ENCODE measurements around the gene KRT39.

The KRT39 gene

DNA sequence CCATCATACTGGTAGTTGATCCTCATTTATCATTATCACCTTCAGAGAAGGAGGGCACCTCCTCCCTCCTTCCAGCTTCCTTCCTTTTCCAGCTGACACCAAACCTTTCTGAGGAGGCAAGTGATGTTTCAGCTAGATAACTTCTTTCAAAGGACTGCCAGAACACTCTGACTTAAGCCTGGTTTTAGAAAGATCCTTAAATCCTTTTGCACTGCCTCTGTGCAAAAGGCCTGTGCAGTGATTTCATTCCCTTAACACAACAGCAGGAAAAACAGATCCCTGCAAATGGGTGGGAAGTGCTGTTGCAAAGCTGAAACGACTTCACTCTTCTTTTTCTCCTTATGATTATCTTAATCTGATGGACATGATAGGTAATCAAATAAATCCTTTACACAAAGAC, 22.2 kb downstream of the KRT39 start:
- no peak overlapping the region for H3K9ac ChIP-seq (ENCODE audit: low read length)
- H3K36me3 ChIP-seq (ENCODE audit: control insufficient read depth, insufficient read depth, low read length): no peaks in the 10 kb centered on the region
- H3K4me1 ChIP-seq (ENCODE audit: control insufficient read depth, insufficient read depth, low read length): no peaks in the 10 kb centered on the region
- no peaks in the 10 kb centered on the region for H3K27me3 ChIP-seq (ENCODE audit: control insufficient read depth, insufficient read depth, low read length)
- H3K4me3 ChIP-seq (ENCODE audit: low read depth, low read length): no peak overlapping the region
- H3K9me3 ChIP-seq (ENCODE audit: control insufficient read depth, insufficient read depth, low read depth, low read length): no peaks in the 10 kb centered on the region
- H3K27ac ChIP-seq (ENCODE audit: low read depth, low read length): no peak overlapping the region

GRCh38 chr17:40942553-40942952, 24.2 kb downstream of the KRT39 start:
- Histone ChIP-seq H3K9me3 (ENCODE audit: control insufficient read depth, insufficient read depth, low read depth, low read length) (no peaks in the 10 kb centered on the region), H3K27me3 (ENCODE audit: control insufficient read depth, insufficient read depth, low read length) (no peaks in the 10 kb centered on the region), H3K36me3 (ENCODE audit: control insufficient read depth, insufficient read depth, low read length) (no peaks in the 10 kb centered on the region), H3K4me1 (ENCODE audit: control insufficient read depth, insufficient read depth, low read length) (peaks cover 1% of the 10 kb centered on the region), H3K9ac (ENCODE audit: low read length) (no peak overlapping the region), H3K27ac (ENCODE audit: low read depth, low read length) (no peak overlapping the region), H3K4me3 (ENCODE audit: low read depth, low read length) (no peak overlapping the region)

GRCh38 chr17:40940266-40940665, 26.5 kb downstream of the KRT39 start:
- no peaks in the 10 kb centered on the region for H3K27me3 ChIP-seq (ENCODE audit: control insufficient read depth, insufficient read depth, low read length)
- H3K4me1 ChIP-seq (ENCODE audit: control insufficient read depth, insufficient read depth, low read length): peaks cover 11% of the 10 kb centered on the region
- H3K9ac ChIP-seq (ENCODE audit: low read length): no peak overlapping the region
- H3K4me3 ChIP-seq (ENCODE audit: low read depth, low read length): no peak overlapping the region
- H3K36me3 ChIP-seq (ENCODE audit: control insufficient read depth, insufficient read depth, low read length): no peaks in the 10 kb centered on the region
- H3K27ac ChIP-seq (ENCODE audit: low read depth, low read length): no peak overlapping the region
- no peaks in the 10 kb centered on the region for H3K9me3 ChIP-seq (ENCODE audit: control insufficient read depth, insufficient read depth, low read depth, low read length)

DNA sequence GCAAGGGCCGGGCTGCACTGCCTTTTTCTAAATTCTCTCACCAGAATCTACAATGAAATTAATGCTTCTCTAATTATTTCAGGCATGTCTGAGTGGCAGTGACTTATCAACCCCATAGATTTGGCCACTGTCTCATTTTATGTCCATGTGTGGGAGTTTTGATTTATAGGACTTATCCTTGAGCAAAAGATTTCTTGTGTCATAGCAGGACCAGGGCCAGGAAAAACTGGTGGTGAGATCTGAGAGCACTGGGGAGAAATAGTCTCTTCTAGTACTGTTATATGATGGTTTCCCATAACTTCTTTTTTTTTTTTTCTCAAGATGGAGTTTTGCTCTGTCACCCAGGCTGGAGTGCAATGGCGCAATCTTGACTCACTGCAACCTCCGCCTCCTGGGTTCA, 27.8 kb downstream of the KRT39 start:
- no peak overlapping the region for H3K27ac ChIP-seq (ENCODE audit: low read depth, low read length)
- no peaks in the 10 kb centered on the region for H3K27me3 ChIP-seq (ENCODE audit: control insufficient read depth, insufficient read depth, low read length)
- H3K4me1 ChIP-seq (ENCODE audit: control insufficient read depth, insufficient read depth, low read length): peaks cover 11% of the 10 kb centered on the region
- H3K9ac ChIP-seq (ENCODE audit: low read length): no peak overlapping the region
- H3K4me3 ChIP-seq (ENCODE audit: low read depth, low read length): no peak overlapping the region
- H3K36me3 ChIP-seq (ENCODE audit: control insufficient read depth, insufficient read depth, low read length): no peaks in the 10 kb centered on the region
- no peaks in the 10 kb centered on the region for H3K9me3 ChIP-seq (ENCODE audit: control insufficient read depth, insufficient read depth, low read depth, low read length)

DNA sequence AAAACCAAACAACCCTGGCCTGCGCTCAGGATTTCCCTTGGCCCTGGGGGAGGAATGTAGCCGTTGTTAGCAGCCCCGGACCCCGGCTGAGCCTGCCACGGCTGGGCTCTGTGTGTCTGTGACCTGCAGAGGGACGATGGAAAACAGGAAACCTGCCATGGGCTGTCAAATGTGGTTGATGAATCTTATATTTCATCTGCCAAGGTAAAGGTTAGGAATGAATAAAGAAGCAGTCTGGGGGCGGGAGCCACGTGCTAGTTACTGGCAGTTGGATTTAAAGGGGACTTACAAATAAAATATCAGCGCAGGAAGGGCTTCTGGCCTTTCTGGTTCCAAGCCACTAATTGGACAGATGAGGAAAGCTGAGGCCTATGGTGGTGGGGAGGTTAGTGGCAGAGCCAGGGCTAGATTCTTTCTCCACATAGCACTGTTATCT, 29.3 kb downstream of the KRT39 start, which contains the start of gene KRT23:
KRT23 (minus strand) TSS at position 263 of the 436 bp plus-strand sequence. CDS start 1,043 bp downstream, outside the sequence.
- H3K27me3 ChIP-seq (ENCODE audit: control insufficient read depth, insufficient read depth, low read length): no peaks in the 10 kb centered on the region
- H3K9ac ChIP-seq (ENCODE audit: low read length): no peak within 1 kb of the TSS
- H3K4me3 ChIP-seq (ENCODE audit: low read depth, low read length): no peak within 1 kb of the TSS; the same call in 1 of the 2 replicates
- H3K4me1 ChIP-seq (ENCODE audit: control insufficient read depth, insufficient read depth, low read length): peaks cover 11% of the 10 kb centered on the region
- H3K27ac ChIP-seq (ENCODE audit: low read depth, low read length): no peak within 1 kb of the TSS
- no peaks in the 10 kb centered on the region for H3K36me3 ChIP-seq (ENCODE audit: control insufficient read depth, insufficient read depth, low read length)
- H3K9me3 ChIP-seq (ENCODE audit: control insufficient read depth, insufficient read depth, low read depth, low read length): no peaks in the 10 kb centered on the region

DNA sequence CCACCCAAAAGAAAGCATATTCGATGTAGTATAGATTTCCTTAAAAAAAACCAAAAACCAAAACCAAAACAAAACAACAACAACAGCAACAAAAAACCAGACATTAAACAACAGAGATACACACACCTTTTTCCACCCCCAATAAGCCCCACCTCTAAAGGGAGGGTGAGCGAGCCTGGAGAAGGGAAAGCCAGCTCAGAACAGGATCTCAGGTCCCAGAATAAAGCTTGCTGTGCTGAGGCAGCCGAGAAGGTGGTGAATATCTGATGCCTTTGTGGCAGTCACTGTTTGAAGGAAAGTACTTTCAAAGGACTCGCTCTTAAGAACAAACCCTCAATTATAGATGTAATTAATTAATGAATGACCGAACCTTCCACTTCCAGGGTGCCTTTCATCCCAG, 29.8 kb downstream of the KRT39 start:
- H3K9me3 ChIP-seq (ENCODE audit: control insufficient read depth, insufficient read depth, low read depth, low read length): no peaks in the 10 kb centered on the region
- H3K27me3 ChIP-seq (ENCODE audit: control insufficient read depth, insufficient read depth, low read length): no peaks in the 10 kb centered on the region
- no peak overlapping the region; the same call in 1 of the 2 replicates for H3K4me3 ChIP-seq (ENCODE audit: low read depth, low read length)
- no peaks in the 10 kb centered on the region for H3K36me3 ChIP-seq (ENCODE audit: control insufficient read depth, insufficient read depth, low read length)
- no peak overlapping the region for H3K27ac ChIP-seq (ENCODE audit: low read depth, low read length)
- no peak overlapping the region for H3K9ac ChIP-seq (ENCODE audit: low read length)
- peaks cover 11% of the 10 kb centered on the region for H3K4me1 ChIP-seq (ENCODE audit: control insufficient read depth, insufficient read depth, low read length)

- Histone ChIP-seq H3K36me3 (ENCODE audit: control insufficient read depth, insufficient read depth, low read length) (no peaks in the 10 kb centered on the region), H3K9me3 (ENCODE audit: control insufficient read depth, insufficient read depth, low read depth, low read length) (no peaks in the 10 kb centered on the region), H3K9ac (ENCODE audit: low read length) (no peak overlapping the region), H3K27ac (ENCODE audit: low read depth, low read length) (no peak overlapping the region), H3K4me3 (ENCODE audit: low read depth, low read length) (no peak overlapping the region), H3K27me3 (ENCODE audit: control insufficient read depth, insufficient read depth, low read length) (no peaks in the 10 kb centered on the region), H3K4me1 (ENCODE audit: control insufficient read depth, insufficient read depth, low read length) (peaks cover 11% of the 10 kb centered on the region)
Observed at GRCh38 chr17:40936437-40936971, 30.2 kb downstream of the KRT39 start.

- Histone ChIP-seq H3K4me1 (ENCODE audit: control insufficient read depth, insufficient read depth, low read length) (peaks cover 11% of the 10 kb centered on the region), H3K27ac (ENCODE audit: low read depth, low read length) (no peak overlapping the region), H3K4me3 (ENCODE audit: low read depth, low read length) (no peak overlapping the region), H3K9ac (ENCODE audit: low read length) (no peak overlapping the region), H3K36me3 (ENCODE audit: control insufficient read depth, insufficient read depth, low read length) (no peaks in the 10 kb centered on the region), H3K9me3 (ENCODE audit: control insufficient read depth, insufficient read depth, low read depth, low read length) (no peaks in the 10 kb centered on the region), H3K27me3 (ENCODE audit: control insufficient read depth, insufficient read depth, low read length) (no peaks in the 10 kb centered on the region)
Observed at GRCh38 chr17:40935624-40936023, 31.1 kb downstream of the KRT39 start.

- H3K9ac ChIP-seq (ENCODE audit: low read length): no peak overlapping the region
- no peaks in the 10 kb centered on the region for H3K36me3 ChIP-seq (ENCODE audit: control insufficient read depth, insufficient read depth, low read length)
- no peaks in the 10 kb centered on the region for H3K9me3 ChIP-seq (ENCODE audit: control insufficient read depth, insufficient read depth, low read depth, low read length)
- no peak overlapping the region for H3K27ac ChIP-seq (ENCODE audit: low read depth, low read length)
- peaks cover 11% of the 10 kb centered on the region for H3K4me1 ChIP-seq (ENCODE audit: control insufficient read depth, insufficient read depth, low read length)
- H3K4me3 ChIP-seq (ENCODE audit: low read depth, low read length): no peak overlapping the region
- no peaks in the 10 kb centered on the region for H3K27me3 ChIP-seq (ENCODE audit: control insufficient read depth, insufficient read depth, low read length)
Observed at GRCh38 chr17:40932608-40933007, 34.1 kb downstream of the KRT39 start.

DNA sequence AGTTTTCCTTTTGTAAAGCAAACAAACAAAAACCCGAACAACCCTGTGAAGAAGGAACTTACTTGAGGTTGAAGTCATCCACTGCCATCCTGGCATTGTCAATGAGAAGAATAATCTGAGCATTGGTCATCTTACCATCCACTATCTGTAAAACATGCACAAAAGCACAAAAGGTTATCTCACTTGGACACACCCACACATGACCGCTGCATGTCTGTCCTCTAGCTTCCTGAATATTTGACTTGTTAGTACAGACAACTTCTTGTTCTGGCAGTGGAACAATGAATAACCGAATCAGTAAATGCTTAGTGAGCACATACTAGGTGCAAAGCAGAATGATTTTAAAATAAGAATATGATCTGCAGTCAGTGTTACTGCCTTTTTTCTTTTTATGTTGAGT, 35.4 kb downstream of the KRT39 start:
- Histone ChIP-seq H3K27me3 (ENCODE audit: control insufficient read depth, insufficient read depth, low read length) (no peaks in the 10 kb centered on the region), H3K9ac (ENCODE audit: low read length) (no peak overlapping the region), H3K9me3 (ENCODE audit: control insufficient read depth, insufficient read depth, low read depth, low read length) (no peaks in the 10 kb centered on the region), H3K4me1 (ENCODE audit: control insufficient read depth, insufficient read depth, low read length) (peaks cover 5% of the 10 kb centered on the region), H3K36me3 (ENCODE audit: control insufficient read depth, insufficient read depth, low read length) (no peaks in the 10 kb centered on the region), H3K27ac (ENCODE audit: low read depth, low read length) (no peak overlapping the region), H3K4me3 (ENCODE audit: low read depth, low read length) (no peak overlapping the region)

DNA sequence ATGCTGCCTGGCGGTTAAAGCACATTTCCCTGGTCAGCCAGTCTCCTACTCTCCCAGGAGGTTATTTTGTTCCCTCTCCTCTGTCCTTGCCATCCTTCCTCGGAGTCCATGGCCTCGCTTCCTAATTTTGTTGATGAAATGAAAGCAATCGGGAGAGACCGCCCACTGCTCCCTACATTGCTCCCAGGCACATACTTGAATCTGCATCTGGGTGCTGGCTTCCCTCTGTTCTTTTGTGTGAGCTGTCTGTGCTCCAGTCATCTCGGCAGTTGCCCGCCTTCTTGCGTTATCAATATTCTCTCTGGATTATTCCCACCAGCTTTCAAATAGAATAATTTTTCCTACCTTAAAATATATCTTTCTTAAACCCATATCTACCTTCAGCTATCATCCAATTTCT, 40.4 kb downstream of the KRT39 start:
- Histone ChIP-seq H3K36me3 (ENCODE audit: control insufficient read depth, insufficient read depth, low read length) (no peaks in the 10 kb centered on the region), H3K9me3 (ENCODE audit: control insufficient read depth, insufficient read depth, low read depth, low read length) (no peaks in the 10 kb centered on the region), H3K4me3 (ENCODE audit: low read depth, low read length) (no peak overlapping the region), H3K4me1 (ENCODE audit: control insufficient read depth, insufficient read depth, low read length) (peaks cover 15% of the 10 kb centered on the region), H3K9ac (ENCODE audit: low read length) (no peak overlapping the region), H3K27me3 (ENCODE audit: control insufficient read depth, insufficient read depth, low read length) (no peaks in the 10 kb centered on the region), H3K27ac (ENCODE audit: low read depth, low read length) (no peak overlapping the region)

DNA sequence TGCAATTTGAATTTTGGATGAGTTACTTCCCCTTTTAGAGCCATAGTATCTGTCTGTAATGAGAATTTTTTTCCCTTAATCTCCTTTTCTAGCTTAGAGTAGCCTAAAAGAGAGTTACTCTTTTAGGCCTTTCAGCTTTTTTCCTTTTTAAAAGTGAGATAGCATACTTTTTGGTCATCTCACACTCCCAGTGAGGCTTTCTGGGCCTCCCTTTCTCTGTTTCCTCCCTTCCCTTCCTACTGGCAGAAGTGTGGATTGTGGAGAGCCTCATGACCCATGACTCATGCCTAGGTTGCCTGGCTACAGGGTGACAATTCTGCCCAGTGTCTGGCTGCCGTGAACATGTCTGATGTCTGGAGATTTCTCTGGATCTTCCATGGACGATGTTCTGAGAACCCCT, 44.5 kb downstream of the KRT39 start:
- H3K27ac ChIP-seq (ENCODE audit: low read depth, low read length): no peak overlapping the region
- H3K4me1 ChIP-seq (ENCODE audit: control insufficient read depth, insufficient read depth, low read length): peaks cover 15% of the 10 kb centered on the region
- no peaks in the 10 kb centered on the region for H3K27me3 ChIP-seq (ENCODE audit: control insufficient read depth, insufficient read depth, low read length)
- H3K9me3 ChIP-seq (ENCODE audit: control insufficient read depth, insufficient read depth, low read depth, low read length): no peaks in the 10 kb centered on the region
- H3K36me3 ChIP-seq (ENCODE audit: control insufficient read depth, insufficient read depth, low read length): no peaks in the 10 kb centered on the region
- no peak overlapping the region for H3K4me3 ChIP-seq (ENCODE audit: low read depth, low read length)
- H3K9ac ChIP-seq (ENCODE audit: low read length): no peak overlapping the region

Data from HUES6 (cell line).